ENCODE data around the gene ANKRD55. TPM values are rescaled to one million over a fixed set of nuclear protein-coding genes. Genes with fewer than 3 reads are reported as not detected.

The ANKRD55 gene
- total and polyA plus RNA-seq, 2 donors (not counting 1 experiment from before 2014, with no cell fraction given) = 0.07 TPM; not detected in 1

- Histone ChIP-seq H3K9ac (ENCODE audit: low read length) (no peak overlapping the region), H3K4me3 (ENCODE audit: control extremely low read depth in 1 of 5, extremely low read depth in 1 of 5, insufficient read depth in 1 of 5, low read depth in 2 of 5, low read length in 4 of 5) (no peak overlapping the region), H3K36me3 (replicated peaks in 1 of 2; ENCODE audit: control extremely low read depth in 1 of 2, control insufficient read depth in 1 of 2, extremely low read depth in 1 of 2, insufficient read depth in 2 of 2, low read length in 1 of 2) (no peaks in the 10 kb centered on the region), H2AFZ (ENCODE audit: insufficient read depth, low read depth, low read length, poor library complexity, severe bottlenecking) (no peak overlapping the region), H3K4me2 (replicated peaks; ENCODE audit: low read depth, low read length, poor library complexity, severe bottlenecking) (no peak overlapping the region), H3K79me2 (ENCODE audit: control insufficient read depth, insufficient read depth, low read length) (no peaks in the 10 kb centered on the region), H3K27ac (ENCODE audit: low read length in 2 of 2) (no peak overlapping the region), H3K4me1 (ENCODE audit: control insufficient read depth in 2 of 2, insufficient read depth in 2 of 2, low read length in 2 of 2) (no peaks in the 10 kb centered on the region), H3K27me3 (replicated peaks in 1 of 4; ENCODE audit: control extremely low read depth in 1 of 4, control insufficient read depth in 3 of 4, insufficient read depth in 4 of 4, low read length in 3 of 4) (peaks cover 0 to 4% (median 0%) of the 10 kb centered on the region in 4 experiments), H3K9me3 (ENCODE audit: control extremely low read depth in 1 of 3, control insufficient read depth in 2 of 3, insufficient read depth in 1 of 3, low read length in 2 of 3) (no peaks in the 10 kb centered on the region), H4K20me1 (ENCODE audit: control insufficient read depth, insufficient read depth, low read length, poor library complexity, severe bottlenecking) (no peaks in the 10 kb centered on the region)
- POLR2A ChIA-PET = no interaction called here
- intact Hi-C loops (cut with micrococcal nuclease) = no loop called here
- TF ChIP-seq EZH2 (IDR thresholded peaks at IDR 0.05; ENCODE audit: borderline replicate concordance, insufficient read depth, low read depth, low read length, poor library complexity, severe bottlenecking) (no peak), CTCF (IDR thresholded peaks at IDR 0.05) (no peak)
- DNase-seq = no peak
- no peak for ATAC-seq (ENCODE audit: low read depth)
- Mint-ChIP-seq H3K4me1 (no peaks in the 10 kb centered on the region), H3K4me3 (no peak overlapping the region), H3K27ac (no peak overlapping the region), H3K9me3 (ENCODE audit: insufficient read depth) (no peaks in the 10 kb centered on the region), H3K27me3 (peaks cover 45% of the 10 kb centered on the region)
- no CpG with 5 or more reads among the region's 2 CpGs for WGBS (ENCODE audit: insufficient coverage)
- CTCF ChIA-PET = no interaction called here
These were observed 65.6 kb downstream of the ANKRD55 start for GRCh38 chr5:56167519-56167918.

GRCh38 chr5:56166671-56167385, 66.3 kb downstream of the ANKRD55 start:
- CTCF ChIA-PET = interaction anchor here (1.1 kb wide), 1 partner anchor 231 kb away, joined by 5 read pairs; no protein-coding TSS in a partner anchor
- intact Hi-C loops (cut with micrococcal nuclease) = no loop called here
- H3K4me1 Mint-ChIP-seq = no peaks in the 10 kb centered on the region
- H2AFZ ChIP-seq (ENCODE audit: insufficient read depth, low read depth, low read length, poor library complexity, severe bottlenecking) = no peak overlapping the region
- H3K79me2 ChIP-seq (ENCODE audit: control insufficient read depth, insufficient read depth, low read length) = no peaks in the 10 kb centered on the region
- H3K27ac ChIP-seq (ENCODE audit: low read length in 2 of 2) = no peak overlapping the region
- H3K9ac ChIP-seq (ENCODE audit: low read length) = no peak overlapping the region
- TF ChIP-seq CTCF (IDR thresholded peaks at IDR 0.05) = no peak
- TF ChIP-seq EZH2 (IDR thresholded peaks at IDR 0.05; ENCODE audit: borderline replicate concordance, insufficient read depth, low read depth, low read length, poor library complexity, severe bottlenecking) = no peak
- H3K27me3 Mint-ChIP-seq = peaks cover 45% of the 10 kb centered on the region
- POLR2A ChIA-PET = no interaction called here
- no CpG with 5 or more reads among the region's 6 CpGs for WGBS (ENCODE audit: insufficient coverage)
- H3K27me3 ChIP-seq (replicated peaks in 1 of 4; ENCODE audit: control extremely low read depth in 1 of 4, control insufficient read depth in 3 of 4, insufficient read depth in 4 of 4, low read length in 3 of 4) = peaks cover 0 to 4% (median 0%) of the 10 kb centered on the region in 4 experiments
- H3K4me1 ChIP-seq (ENCODE audit: control insufficient read depth in 2 of 2, insufficient read depth in 2 of 2, low read length in 2 of 2) = no peaks in the 10 kb centered on the region
- DNase-seq = no peak
- H3K4me2 ChIP-seq (replicated peaks; ENCODE audit: low read depth, low read length, poor library complexity, severe bottlenecking) = no peak overlapping the region
- H3K9me3 ChIP-seq (ENCODE audit: control extremely low read depth in 1 of 3, control insufficient read depth in 2 of 3, insufficient read depth in 1 of 3, low read length in 2 of 3) = no peaks in the 10 kb centered on the region
- no peak overlapping the region for H3K27ac Mint-ChIP-seq
- H3K9me3 Mint-ChIP-seq (ENCODE audit: insufficient read depth) = no peaks in the 10 kb centered on the region
- H3K4me3 Mint-ChIP-seq = no peak overlapping the region
- H3K36me3 ChIP-seq (replicated peaks in 1 of 2; ENCODE audit: control extremely low read depth in 1 of 2, control insufficient read depth in 1 of 2, extremely low read depth in 1 of 2, insufficient read depth in 2 of 2, low read length in 1 of 2) = no peaks in the 10 kb centered on the region
- H4K20me1 ChIP-seq (ENCODE audit: control insufficient read depth, insufficient read depth, low read length, poor library complexity, severe bottlenecking) = no peaks in the 10 kb centered on the region
- H3K4me3 ChIP-seq (ENCODE audit: control extremely low read depth in 1 of 5, extremely low read depth in 1 of 5, insufficient read depth in 1 of 5, low read depth in 2 of 5, low read length in 4 of 5) = no peak overlapping the region
- ATAC-seq (ENCODE audit: low read depth) = no peak

Measured in B cell (primary cell).